HepG2 (cell line): Measurements from ENCODE around the gene CARS1. TPM values are rescaled to one million over a fixed set of nuclear protein-coding genes. Genes with fewer than 3 reads are reported as not detected.
A peak's percentile ranks its signal among the peaks of the same experiment; 100 is the strongest.

Source experiments
- CC2D1A ChIP-seq: sonication (generic); formaldehyde crosslinking; IDR thresholded peaks from 2 replicates; pipeline ENCODE4 v1.8.1; 2023; ENCODE audit warnings: mild to moderate bottlenecking, missing genetic modification reagents
- ELF3 ChIP-seq: IDR thresholded peaks from 2 replicates; pipeline ENCODE4 v1.6.1; 2016; ENCODE audit warnings: missing genetic modification reagents, missing compliant biosample characterization
- KDM5B ChIP-seq: sonication (generic); formaldehyde crosslinking; IDR thresholded peaks from 2 replicates; pipeline ENCODE4 v1.4.0; 2020; ENCODE audit warnings: missing genetic modification reagents, mild to moderate bottlenecking, borderline replicate concordance
- KLF16 ChIP-seq, 2 experiments: sonication (generic) in 1 of 2; formaldehyde crosslinking in 1 of 2; IDR thresholded peaks; 2 replicates each; pipeline versions ENCODE4 v1.6.1 to v1.8.0; 2016 to 2023; ENCODE audit warnings: missing genetic modification reagents in 2 of 2, missing compliant biosample characterization in 1 of 2
- MAFF ChIP-seq: IDR thresholded peaks from 2 replicates; pipeline ENCODE4 v1.6.1; 2011; ENCODE audit warnings: low read depth, low read length, improper control_type of control experiment
- MAFK ChIP-seq, 2 experiments: IDR thresholded peaks in 1 of 2; conservative IDR thresholded peaks in 1 of 2; 2 replicates each; pipeline ENCODE4 v1.6.1; 2011; ENCODE audit warnings: improper control_type of control experiment in 2 of 2, low read length in 2 of 2
- MXD1 ChIP-seq: sonication (generic); formaldehyde crosslinking; IDR thresholded peaks from 2 replicates; pipeline ENCODE4 v1.4.0; 2020; ENCODE audit warnings: mild to moderate bottlenecking, missing genetic modification reagents
- PLSCR1 ChIP-seq: sonication (generic); formaldehyde crosslinking; IDR thresholded peaks from 2 replicates; pipeline ENCODE4 v1.5.0; 2020; ENCODE audit warnings: missing genetic modification reagents, mild to moderate bottlenecking, borderline replicate concordance
- POLR2G ChIP-seq: fragments of 200-400 bp; formaldehyde crosslinking; IDR thresholded peaks from 2 replicates; pipeline ENCODE4 v1.6.1; 2018; ENCODE audit warnings: mild to moderate bottlenecking, low read depth, low read length, moderate library complexity
- SNAPC5 ChIP-seq: sonication (generic); formaldehyde crosslinking; IDR thresholded peaks from 2 replicates; pipeline ENCODE4 v1.8.1; 2023; ENCODE audit warnings: mild to moderate bottlenecking, missing genetic modification reagents, borderline replicate concordance
- ZBTB4 ChIP-seq: sonication (generic); formaldehyde crosslinking; IDR thresholded peaks from 2 replicates; pipeline ENCODE4 v1.4.0; 2020; ENCODE audit warnings: missing genetic modification reagents, mild to moderate bottlenecking, borderline replicate concordance
- ZC3H13 ChIP-seq: sonication (generic); formaldehyde crosslinking; IDR thresholded peaks from 2 replicates; pipeline ENCODE4 v1.8.1; 2023; ENCODE audit warnings: mild to moderate bottlenecking, missing genetic modification reagents, moderate library complexity
- ZFP36 ChIP-seq: fragments of 150-350 bp; IDR thresholded peaks from 2 replicates; pipeline ENCODE4 v1.6.1; 2018; ENCODE audit warnings: borderline replicate concordance, low read length, low read depth; ENCODE audit not compliant: partially characterized antibody
- ZFY ChIP-seq: sonication (generic); formaldehyde crosslinking; IDR thresholded peaks from 2 replicates; pipeline ENCODE4 v1.4.0; 2020; ENCODE audit warnings: missing genetic modification reagents
- ZNF224 ChIP-seq: sonication (generic); formaldehyde crosslinking; IDR thresholded peaks from 2 replicates; pipeline ENCODE4 v1.5.0; 2020; ENCODE audit warnings: mild to moderate bottlenecking, missing genetic modification reagents
- ZNF263 ChIP-seq: sonication (generic); formaldehyde crosslinking; IDR thresholded peaks from 2 replicates; pipeline ENCODE4 v1.4.0; 2020; ENCODE audit warnings: missing genetic modification reagents
- ZNF33B ChIP-seq: sonication (generic); formaldehyde crosslinking; IDR thresholded peaks from 2 replicates; pipeline ENCODE4 v1.5.1; 2020; ENCODE audit warnings: mild to moderate bottlenecking, missing genetic modification reagents
- ZNF343 ChIP-seq: sonication (generic); formaldehyde crosslinking; IDR thresholded peaks from 2 replicates; pipeline ENCODE4 v1.4.0; 2020; ENCODE audit warnings: mild to moderate bottlenecking, missing genetic modification reagents
- ZNF350 ChIP-seq: sonication (generic); formaldehyde crosslinking; IDR thresholded peaks from 2 replicates; pipeline ENCODE4 v1.4.0; 2020; ENCODE audit warnings: mild to moderate bottlenecking, low read depth, missing genetic modification reagents, borderline replicate concordance
- ZNF460 ChIP-seq: sonication (generic); formaldehyde crosslinking; IDR thresholded peaks from 2 replicates; pipeline ENCODE4 v1.5.1; 2020; ENCODE audit warnings: missing genetic modification reagents, mild to moderate bottlenecking, borderline replicate concordance
- ZNF644 ChIP-seq: IDR thresholded peaks from 2 replicates; pipeline ENCODE4 v1.6.1; 2016; ENCODE audit warnings: low read depth
- ZNF704 ChIP-seq: sonication (generic); formaldehyde crosslinking; IDR thresholded peaks from 2 replicates; pipeline ENCODE4 v1.8.1; 2023; ENCODE audit warnings: mild to moderate bottlenecking, inconsistent platforms, moderate library complexity, missing genetic modification reagents, borderline replicate concordance
- ZNF75D ChIP-seq: sonication (generic); formaldehyde crosslinking; IDR thresholded peaks from 2 replicates; pipeline ENCODE4 v1.8.1; 2023; ENCODE audit warnings: missing genetic modification reagents, mild to moderate bottlenecking, borderline replicate concordance
- ZNF773 ChIP-seq: sonication (generic); formaldehyde crosslinking; IDR thresholded peaks from 2 replicates; pipeline ENCODE4 v1.4.0; 2020; ENCODE audit warnings: missing genetic modification reagents, borderline replicate concordance
- polyA plus RNA-seq, 8 experiments: library from polyadenylated mRNA; depleted of rRNA in 3 of 8; stranded (reverse) in 7 of 8; unstranded in 1 of 8; fragments of >200 nt; fragmentation: Illumina TruSeq in 4 of 8; extraction: Trizol in 4 of 8; gene quantifications; 2 replicates each; pipeline versions ENCODE4 v1.2.1 to v1.2.3, GENCODE V29; 2011 to 2016; ENCODE audit warnings: low read depth in 4 of 8, missing spikeins in 1 of 8, mixed read lengths in 1 of 8; ENCODE audit not compliant: insufficient read depth in 1 of 8
- total RNA-seq, 5 experiments: library from RNA; depleted of rRNA; stranded (reverse); fragments of >200 nt; fragmentation: Illumina TruSeq; extraction: Trizol; gene quantifications; 2 replicates each; pipeline ENCODE4 v1.2.3, GENCODE V29; 2016; ENCODE audit warnings: low read depth in 1 of 5

Gene CARS1
- total and polyA plus RNA-seq, 2 of the 13 experiments (the other 11 are each of a cell fraction or from before 2014, with no cell fraction given): 33.8 to 47.0 TPM

- TF ChIP-seq ZBTB4 (CRISPR knock-in tag) (peak; percentile 82; the same call in 1 of the 2 replicates), ZNF263 (CRISPR knock-in tag) (no peak), MAFK (conservative IDR thresholded peaks at IDR 0.05 in 1 of 2, IDR thresholded peaks at IDR 0.05 in 1 of 2; ENCODE audit: low read length in 2 of 2) (peak in 1 of 2 experiments; percentile 43; a peak in 1 of 4 replicates), ZC3H13 (CRISPR knock-in tag) (no peak), ZNF644 (CRISPR knock-in tag) (no peak), ELF3 (CRISPR knock-in tag) (no peak), ZFY (peak; percentile 86), ZNF350 (CRISPR knock-in tag) (0 out of 2 replicates have a peak, but pooled peaks have one; percentile 33), ZNF773 (CRISPR knock-in tag) (no peak), ZNF343 (CRISPR knock-in tag) (no peak), POLR2G (peak; percentile 83), MAFF (no peak), PLSCR1 (CRISPR knock-in tag) (no peak), CC2D1A (CRISPR knock-in tag) (no peak), ZNF460 (CRISPR knock-in tag) (no peak), KLF16 (CRISPR knock-in tag; IDR thresholded peaks at IDR 0.05) (peak in 1 of 2 experiments; percentile 81; a peak in 1 of 4 replicates), KDM5B (no peak; the same call in 1 of the 2 replicates), ZNF704 (CRISPR knock-in tag) (0 out of 2 replicates have a peak, but pooled peaks have one; percentile 27), ZNF224 (CRISPR knock-in tag) (no peak), ZNF33B (CRISPR knock-in tag) (no peak), ZNF75D (CRISPR knock-in tag) (no peak), MXD1 (CRISPR knock-in tag) (peak; percentile 96), SNAPC5 (CRISPR knock-in tag) (peak; percentile 29; the same call in 1 of the 2 replicates), ZFP36 (no peak)
These were observed 64.8 kb downstream of the CARS1 start, which contains the start of gene NAP1L4 (continued) for GRCh38 chr11:2992234-2992996.
